ENCODE measurements around the gene MDGA2.

GRCh38 chr14:47485421-47485820 lies 190.0 kb downstream of the MDGA2 start:
- TF ChIP-seq EZH2 (IDR thresholded peaks at IDR 0.05; ENCODE audit: insufficient read depth, low read length) (no peak), CTCF (IDR thresholded peaks at IDR 0.05; ENCODE audit: insufficient read depth, low read depth, low read length) (no peak)
